ENCODE results near the gene LACC1.
A peak's percentile ranks its signal among the peaks of the same experiment; 100 is the strongest.

The LACC1 gene

GRCh38 chr13:43920965-43921674 is 41.4 kb downstream of the LACC1 start:
- no peak for TF ChIP-seq MAX (IDR thresholded peaks at IDR 0.05; ENCODE audit: low read depth, low read length)
- TF ChIP-seq POLR2A (IDR thresholded peaks at IDR 0.05; ENCODE audit: extremely low read depth, insufficient read length): no peak
- TF ChIP-seq MYC (IDR thresholded peaks at IDR 0.05; ENCODE audit: low read depth, low read length): no peak
- TF ChIP-seq CTCF (IDR thresholded peaks at IDR 0.05; ENCODE audit: low read depth, low read length): no peak
- no peak for DNase-seq (ENCODE audit: low read depth)
- H3K4me3 ChIP-seq (ENCODE audit: low read depth, low read length): no peak overlapping the region

GRCh38 chr13:43924549-43925245 is 45.0 kb downstream of the LACC1 start:
- TF ChIP-seq CTCF (IDR thresholded peaks at IDR 0.05; ENCODE audit: low read depth, low read length) (no peak), MYC (IDR thresholded peaks at IDR 0.05; ENCODE audit: low read depth, low read length) (no peak), MAX (IDR thresholded peaks at IDR 0.05; ENCODE audit: low read depth, low read length) (no peak), POLR2A (IDR thresholded peaks at IDR 0.05; ENCODE audit: extremely low read depth, insufficient read length) (no peak)
- peak; percentile 8 for DNase-seq (ENCODE audit: low read depth)

GRCh38 chr13:43929947-43930346 is 50.2 kb downstream of the LACC1 start:
- TF ChIP-seq POLR2A (IDR thresholded peaks at IDR 0.05; ENCODE audit: extremely low read depth, insufficient read length): no peak
- H3K4me3 ChIP-seq (ENCODE audit: low read depth, low read length): no peak overlapping the region
- DNase-seq (ENCODE audit: low read depth): no peak

More at GRCh38 chr13:43924549-43925245, 45.0 kb downstream of the LACC1 start:
- no peak overlapping the region for H3K4me3 ChIP-seq (ENCODE audit: low read depth, low read length)

GRCh38 chr13:43933378-43933777 is 53.7 kb downstream of the LACC1 start:
- no peak for TF ChIP-seq CTCF (IDR thresholded peaks at IDR 0.05; ENCODE audit: low read depth, low read length)
- TF ChIP-seq MAX (IDR thresholded peaks at IDR 0.05; ENCODE audit: low read depth, low read length): no peak
- TF ChIP-seq POLR2A (IDR thresholded peaks at IDR 0.05; ENCODE audit: extremely low read depth, insufficient read length): no peak
- TF ChIP-seq MYC (IDR thresholded peaks at IDR 0.05; ENCODE audit: low read depth, low read length): no peak
- no peak for DNase-seq (ENCODE audit: low read depth)
- no peak overlapping the region for H3K4me3 ChIP-seq (ENCODE audit: low read depth, low read length)

GRCh38 chr13:43934273-43934672 is 54.6 kb downstream of the LACC1 start:
- DNase-seq (ENCODE audit: low read depth): no peak
- TF ChIP-seq MYC (IDR thresholded peaks at IDR 0.05; ENCODE audit: low read depth, low read length) (no peak), POLR2A (IDR thresholded peaks at IDR 0.05; ENCODE audit: extremely low read depth, insufficient read length) (no peak), CTCF (IDR thresholded peaks at IDR 0.05; ENCODE audit: low read depth, low read length) (no peak), MAX (IDR thresholded peaks at IDR 0.05; ENCODE audit: low read depth, low read length) (no peak)
- no peak overlapping the region for H3K4me3 ChIP-seq (ENCODE audit: low read depth, low read length)

- no peak for TF ChIP-seq MYC (IDR thresholded peaks at IDR 0.05; ENCODE audit: low read depth, low read length)
- TF ChIP-seq MAX (IDR thresholded peaks at IDR 0.05; ENCODE audit: low read depth, low read length): no peak
- TF ChIP-seq POLR2A (IDR thresholded peaks at IDR 0.05; ENCODE audit: extremely low read depth, insufficient read length): no peak
- no peak for TF ChIP-seq CTCF (IDR thresholded peaks at IDR 0.05; ENCODE audit: low read depth, low read length)
- H3K4me3 ChIP-seq (ENCODE audit: low read depth, low read length): no peak overlapping the region
- no peak for DNase-seq (ENCODE audit: low read depth)
These were observed 56.2 kb downstream of the LACC1 start for GRCh38 chr13:43935878-43936277.

Measured in NB4 (cell line).